HepG2 (cell line): ENCODE measurements around the gene TM6SF1. TPM values are rescaled to one million over a fixed set of nuclear protein-coding genes. Genes with fewer than 3 reads are reported as not detected.
A peak's percentile ranks its signal among the peaks of the same experiment; 100 is the strongest.

Experiments
- ATAC-seq: fragments of 200-7000 bp; cut with Tn5 transposase; 3 replicates; pipeline ENCODE4 v1.9.1; 2020; ENCODE audit warnings: mild to moderate bottlenecking, moderate library complexity
- BruUV-seq: library from RNA; stranded (reverse); fragments of 400-500 nt; replicated peaks from 2 replicates; lab custom pipeline; 2021; lab: Mats Ljungman, UMichigan
- CTCF ChIA-PET: fragments of 300-600 bp; formaldehyde crosslinking; extraction: SDS; loops from one replicate; lab custom pipeline; 2021; ENCODE audit warnings: low total read pairs, inconsistent platforms, low intra/inter-chr PET ratio; lab: Yijun Ruan, JAX
- POLR2A ChIA-PET: fragments of 350-600 bp; sonication (Branson Sonifier 250); formaldehyde crosslinking; loops from one replicate; lab custom pipeline; 2020; ENCODE audit warnings: antibody characterized with exemption, inconsistent platforms; lab: Yijun Ruan, JAX
- DNase-seq: peaks from one replicate; pipeline ENCODE4 v3.0.0-alpha.2; 2015; ENCODE audit warnings: low spot score
- FAIRE-seq: peaks from 3 replicates; lab custom pipeline; 2011; peaks lifted over from hg19 to GRCh38; lab: Jason Lieb, UNC
- H2AFZ ChIP-seq: one replicate; pipeline ENCODE4 v1.6.1; 2011; ENCODE audit warnings: low read length, inconsistent platforms
- H3K27ac ChIP-seq: fragments of 300-600 bp; 3 replicates; pipeline ENCODE4 v1.8.0; 2011; ENCODE audit warnings: mixed run types, mild to moderate bottlenecking, mixed read lengths, low read length, inconsistent platforms; ENCODE audit not compliant: insufficient read depth; ENCODE audit errors: extremely low read length
- H3K27me3 ChIP-seq, 2 experiments: fragments of 200-600 bp in 1 of 2; 2 replicates in 1 of 2; 3 replicates in 1 of 2; pipeline versions ENCODE4 v1.6.0 to v1.8.0; 2011; ENCODE audit warnings: low read length in 2 of 2, mild to moderate bottlenecking in 2 of 2, moderate library complexity in 2 of 2, inconsistent platforms in 1 of 2; ENCODE audit not compliant: insufficient read depth in 2 of 2, control insufficient read depth in 1 of 2
- H3K36me3 ChIP-seq, 2 experiments: fragments of 200-600 bp in 1 of 2; replicated peaks in 1 of 2; 2 replicates in 1 of 2; 3 replicates in 1 of 2; pipeline versions ENCODE4 v1.5.1 to v1.8.0; 2011; ENCODE audit warnings: low read length in 2 of 2, inconsistent platforms in 1 of 2; ENCODE audit not compliant: insufficient read depth in 2 of 2, control insufficient read depth in 1 of 2
- H3K4me1 ChIP-seq: 2 replicates; pipeline ENCODE4 v1.5.1; 2012; ENCODE audit warnings: low read length, inconsistent platforms; ENCODE audit not compliant: insufficient read depth
- H3K4me2 ChIP-seq: 2 replicates; pipeline ENCODE4 v1.6.0; 2011; ENCODE audit warnings: low read depth, low read length, inconsistent platforms
- H3K4me3 ChIP-seq, 3 experiments: fragments of 200-600 bp in 1 of 3; sonication (generic), shearing (Covaris generic) in 1 of 3; replicated peaks in 1 of 3; 2 replicates each; pipeline ENCODE4 v1.5.1; 2011 to 2016; ENCODE audit warnings: low read length in 3 of 3, inconsistent platforms in 2 of 3, low read depth in 2 of 3, mild to moderate bottlenecking in 2 of 3, control low read depth in 1 of 3, mixed read lengths in 1 of 3; ENCODE audit not compliant: insufficient read depth in 1 of 3
- H3K79me2 ChIP-seq: one replicate; pipeline ENCODE4 v1.6.1; 2011; ENCODE audit warnings: low read length, inconsistent platforms; ENCODE audit not compliant: insufficient read depth
- H3K9ac ChIP-seq: 2 replicates; pipeline ENCODE4 v1.6.0; 2011; ENCODE audit warnings: mild to moderate bottlenecking, low read depth, low read length, inconsistent platforms; ENCODE audit not compliant: insufficient read depth
- H3K9me3 ChIP-seq: 2 replicates; pipeline ENCODE4 v1.5.1; 2012; ENCODE audit warnings: mild to moderate bottlenecking, low read length
- H4K20me1 ChIP-seq: 2 replicates; pipeline ENCODE4 v1.6.0; 2011; ENCODE audit warnings: inconsistent platforms, mild to moderate bottlenecking, low read length, moderate library complexity; ENCODE audit not compliant: insufficient read depth
- NCOA2 ChIP-seq: sonication (generic); formaldehyde crosslinking; IDR thresholded peaks from 2 replicates; pipeline ENCODE4 v1.8.0; 2022; ENCODE audit warnings: inconsistent platforms
- PCBP2 ChIP-seq: fragments of 200-400 bp; formaldehyde crosslinking; optimal IDR thresholded peaks from 2 replicates; pipeline ENCODE3; 2018; ENCODE audit warnings: low read length, low read depth; ENCODE audit not compliant: poor library complexity, severe bottlenecking
- PLRG1 ChIP-seq: fragments of 450-650 bp; conservative IDR thresholded peaks from 2 replicates; pipeline ENCODE4 v1.6.1; 2016
- SRY ChIP-seq: sonication (generic); formaldehyde crosslinking; IDR thresholded peaks from 2 replicates; pipeline ENCODE4 v1.8.0; 2022; ENCODE audit warnings: mild to moderate bottlenecking, missing genetic modification reagents
- TGIF2 ChIP-seq: IDR thresholded peaks from 2 replicates; pipeline ENCODE4 v1.6.1; 2016; ENCODE audit warnings: control low read depth, missing compliant biosample characterization
- THAP9 ChIP-seq: sonication (generic); formaldehyde crosslinking; IDR thresholded peaks from 2 replicates; pipeline ENCODE4; 2020; ENCODE audit warnings: missing genetic modification reagents, mild to moderate bottlenecking, borderline replicate concordance
- TP53 ChIP-seq: sonication (generic); formaldehyde crosslinking; conservative IDR thresholded peaks from 2 replicates; pipeline ENCODE4 v1.4.0; 2020; ENCODE audit warnings: missing genetic modification reagents
- ZBTB10 ChIP-seq: sonication (generic); formaldehyde crosslinking; IDR thresholded peaks from 2 replicates; pipeline ENCODE4 v1.4.0; 2020; ENCODE audit warnings: missing genetic modification reagents, borderline replicate concordance
- ZMYM3 ChIP-seq: sonication (generic); formaldehyde crosslinking; IDR thresholded peaks from 2 replicates; pipeline ENCODE4 v1.5.1; 2020; ENCODE audit warnings: mild to moderate bottlenecking, missing genetic modification reagents
- ZNF121 ChIP-seq: sonication (generic); formaldehyde crosslinking; IDR thresholded peaks from 2 replicates; pipeline ENCODE4 v1.5.0; 2020; ENCODE audit warnings: mild to moderate bottlenecking, missing genetic modification reagents
- ZNF18 ChIP-seq: sonication (generic); formaldehyde crosslinking; IDR thresholded peaks from 2 replicates; pipeline ENCODE4 v1.8.0; 2022; ENCODE audit warnings: mild to moderate bottlenecking, missing genetic modification reagents; ENCODE audit not compliant: insufficient replicate concordance
- ZNF251 ChIP-seq: sonication (generic); formaldehyde crosslinking; IDR thresholded peaks from 2 replicates; pipeline ENCODE4 v1.9.0; 2021; ENCODE audit warnings: mild to moderate bottlenecking, missing genetic modification reagents
- ZNF788 ChIP-seq: sonication (generic); formaldehyde crosslinking; IDR thresholded peaks from 2 replicates; pipeline ENCODE4 v1.5.0; 2020; ENCODE audit warnings: mild to moderate bottlenecking, missing genetic modification reagents, borderline replicate concordance
- ZNF850 ChIP-seq: sonication (generic); formaldehyde crosslinking; conservative IDR thresholded peaks from 2 replicates; pipeline ENCODE4 v1.9.0; 2021; ENCODE audit warnings: mild to moderate bottlenecking, missing genetic modification reagents
- WGBS: methylation state at CpG from one replicate; pipeline ENCODE4 v1.1.6; 2017; ENCODE audit warnings: low lambda C conversion rate; 5-methylcytosine and 5-hydroxymethylcytosine counted together
- in situ Hi-C: cut with HindIII; loops from 2 replicates; pipeline ENCODE4 v1.10.0; 2017; ENCODE audit warnings: low pct_unique_long_range_greater_than_20kb; ENCODE audit not compliant: extremely low pct_ligation_motif_present
- intact Hi-C: fragments of 100-400 bp; cut with micrococcal nuclease; formaldehyde crosslinking; loops from one replicate; pipeline ENCODE4 v1.10.0; 2022; ENCODE audit not compliant: unreplicated experiment
- polyA plus RNA-seq, 8 experiments: library from polyadenylated mRNA; depleted of rRNA in 3 of 8; stranded (reverse) in 7 of 8; unstranded in 1 of 8; fragments of >200 nt; fragmentation: Illumina TruSeq in 4 of 8; extraction: Trizol in 4 of 8; gene quantifications; 2 replicates each; pipeline versions ENCODE4 v1.2.1 to v1.2.3, GENCODE V29; 2011 to 2016; ENCODE audit warnings: low read depth in 4 of 8, missing spikeins in 1 of 8, mixed read lengths in 1 of 8; ENCODE audit not compliant: insufficient read depth in 1 of 8
- total RNA-seq, 5 experiments: library from RNA; depleted of rRNA; stranded (reverse); fragments of >200 nt; fragmentation: Illumina TruSeq; extraction: Trizol; gene quantifications; 2 replicates each; pipeline ENCODE4 v1.2.3, GENCODE V29; 2016; ENCODE audit warnings: low read depth in 1 of 5

TM6SF1 gene
- total and polyA plus RNA-seq, 2 of the 13 experiments (the other 11 are each of a cell fraction or from before 2014, with no cell fraction given): not detected

- H3K27me3 ChIP-seq: no peaks in the 10 kb centered on the region
- H3K36me3 ChIP-seq: peaks cover 2 to 10% of the 10 kb centered on the region in 2 experiments; a peak in 4 of 5 replicates
- no TSS peak for BruUV-seq
- no peak for DNase-seq
- no peak for FAIRE-seq
- peak overlapping the region; percentile 90 for H3K9ac ChIP-seq
- peak overlapping the region; percentile 71 to 92 (median 81) for H3K4me3 ChIP-seq
- POLR2A ChIA-PET: interaction anchor here (1.6 kb wide), 2 partner anchors 26 to 80 kb away, joined by 3 to 6 read pairs; partner anchors contain the start of gene RAMAC
- peak overlapping the region; percentile 87 for H3K27ac ChIP-seq
- H4K20me1 ChIP-seq: peaks cover 34% of the 10 kb centered on the region
- no peak overlapping the region for H2AFZ ChIP-seq
- intact Hi-C loops: loop anchor here (5.0 kb wide), 1 partner anchor 141 kb away; the partner anchor contains the start of gene HDGFL3
- H3K4me1 ChIP-seq: peaks cover 48% of the 10 kb centered on the region
- peak overlapping the region; percentile 76 for H3K4me2 ChIP-seq
- no peaks in the 10 kb centered on the region for H3K9me3 ChIP-seq
- WGBS: 2% methylated on average over 22 of the region's 42 CpGs
- peaks cover 57% of the 10 kb centered on the region for H3K79me2 ChIP-seq
- in situ Hi-C loops: no loop called here
- ATAC-seq: no peak
- CTCF ChIA-PET: no interaction called here
- TF ChIP-seq TGIF2 (CRISPR knock-in tag) (0 out of 2 replicates have a peak, but pooled peaks have one; percentile 4), THAP9 (CRISPR knock-in tag) (no peak), PCBP2 (no peak), ZNF121 (CRISPR knock-in tag) (peak; percentile 76), ZMYM3 (no peak), ZNF18 (peak; percentile 12), ZBTB10 (CRISPR knock-in tag) (no peak), NCOA2 (CRISPR knock-in tag) (no peak), PLRG1 (no peak), SRY (0 out of 2 replicates have a peak, but pooled peaks have one; percentile 7), ZNF788 (CRISPR knock-in tag) (no peak), ZNF850 (CRISPR knock-in tag) (0 out of 2 replicates have a peak, but pooled peaks have one; percentile 1), ZNF251 (CRISPR knock-in tag) (no peak), TP53 (CRISPR knock-in tag) (no peak)
Observed at GRCh38 chr15:83066034-83066733, 41.3 kb upstream of the TM6SF1 start.
